Adipocyte (in vitro differentiated cells): ENCODE measurements around the gene CDT1.
"Not testable (repeated sequence)": the region's sequence is repeated elsewhere in the genome, so short reads cannot be mapped to it uniquely, and the experiment has no call there.

Experiments used
- DNase-seq: peaks from one replicate; pipeline ENCODE4 v3.0.0-alpha.2; 2015; ENCODE audit warnings: low read depth
- H3K27me3 ChIP-seq: replicated peaks from 2 replicates; pipeline ENCODE4 v1.7.0; 2013; ENCODE audit warnings: mild to moderate bottlenecking, low read length, moderate library complexity; ENCODE audit not compliant: control insufficient read depth, insufficient read depth
- H3K36me3 ChIP-seq: 2 replicates; pipeline ENCODE4 v1.7.0; 2013; ENCODE audit warnings: low read length, mild to moderate bottlenecking, moderate library complexity; ENCODE audit not compliant: control insufficient read depth, insufficient read depth, severe bottlenecking
- H3K4me1 ChIP-seq: 2 replicates; pipeline ENCODE4 v1.7.0; 2013; ENCODE audit warnings: mild to moderate bottlenecking, low read length, moderate library complexity; ENCODE audit not compliant: control insufficient read depth, insufficient read depth
- H3K4me3 ChIP-seq: 2 replicates; pipeline ENCODE4 v1.7.0; 2013; ENCODE audit warnings: mild to moderate bottlenecking, low read length, moderate library complexity
- H3K9ac ChIP-seq: 2 replicates; pipeline ENCODE4 v1.7.0; 2013; ENCODE audit warnings: mild to moderate bottlenecking, low read length, moderate library complexity
- H3K9me3 ChIP-seq: 2 replicates; pipeline ENCODE4 v1.7.0; 2013; ENCODE audit warnings: mild to moderate bottlenecking, low read length, moderate library complexity; ENCODE audit not compliant: control insufficient read depth

Gene CDT1

GRCh38 chr16:88816736-88817535 lies 13.3 kb downstream of the CDT1 start:
- no peaks in the 10 kb centered on the region for H3K27me3 ChIP-seq
- no peaks in the 10 kb centered on the region for H3K9me3 ChIP-seq
- no peak for DNase-seq
- H3K4me1 ChIP-seq = no peaks in the 10 kb centered on the region
- peaks cover 8% of the 10 kb centered on the region for H3K36me3 ChIP-seq
- H3K9ac ChIP-seq = no peak overlapping the region
- no peak overlapping the region for H3K4me3 ChIP-seq

GRCh38 chr16:88817785-88818574 lies 14.4 kb downstream of the CDT1 start:
- Histone ChIP-seq H3K9ac (no peak overlapping the region), H3K4me3 (no peak overlapping the region), H3K9me3 (no peaks in the 10 kb centered on the region), H3K36me3 (peaks cover 8% of the 10 kb centered on the region), H3K4me1 (no peaks in the 10 kb centered on the region), H3K27me3 (no peaks in the 10 kb centered on the region)
- no peak for DNase-seq

DNA sequence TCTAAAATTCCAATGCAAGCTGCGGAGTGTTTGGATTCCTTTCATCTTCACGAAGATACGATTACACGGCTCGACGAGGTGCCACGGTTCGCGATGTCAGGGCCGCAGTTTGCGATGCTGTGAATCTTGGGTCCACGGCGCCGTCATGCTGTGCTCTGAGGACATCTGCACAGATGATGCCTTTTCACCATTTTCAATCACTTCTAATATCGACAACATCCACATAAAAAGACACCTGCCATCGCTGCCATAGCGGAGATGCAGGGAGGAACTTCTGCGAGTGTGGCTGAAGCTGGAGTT lies 14.9 kb downstream of the CDT1 start:
- peaks cover 8% of the 10 kb centered on the region for H3K36me3 ChIP-seq
- no peak overlapping the region for H3K9ac ChIP-seq
- H3K4me1 ChIP-seq = no peaks in the 10 kb centered on the region
- H3K27me3 ChIP-seq = no peaks in the 10 kb centered on the region
- no peak overlapping the region for H3K4me3 ChIP-seq
- no peak for DNase-seq
- no peaks in the 10 kb centered on the region for H3K9me3 ChIP-seq

DNA sequence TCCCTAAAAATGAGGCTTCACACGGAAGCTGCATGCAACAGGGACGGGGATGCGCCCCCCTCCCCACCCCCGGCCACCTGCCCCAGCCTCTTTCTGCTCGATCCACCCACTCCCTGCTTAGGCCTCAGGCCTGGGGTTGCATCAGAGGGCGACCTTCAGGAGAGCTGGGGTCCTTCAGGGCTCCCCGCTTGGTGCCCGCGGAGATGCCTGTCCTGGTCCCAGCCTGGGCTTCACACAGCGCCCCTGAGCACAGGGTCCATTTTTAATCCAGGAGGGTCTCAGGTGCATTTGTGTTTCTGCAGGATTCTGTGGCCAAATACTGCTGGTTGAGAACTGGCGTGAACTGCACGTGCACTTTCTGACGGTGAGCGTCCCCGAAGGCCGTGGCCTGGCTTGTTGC lies 15.5 kb downstream of the CDT1 start:
- H3K9me3 ChIP-seq = no peaks in the 10 kb centered on the region
- H3K9ac ChIP-seq = no peak overlapping the region
- no peaks in the 10 kb centered on the region for H3K27me3 ChIP-seq
- DNase-seq = no peak
- peaks cover 8% of the 10 kb centered on the region for H3K36me3 ChIP-seq
- H3K4me1 ChIP-seq = no peaks in the 10 kb centered on the region
- no peak overlapping the region for H3K4me3 ChIP-seq

DNA sequence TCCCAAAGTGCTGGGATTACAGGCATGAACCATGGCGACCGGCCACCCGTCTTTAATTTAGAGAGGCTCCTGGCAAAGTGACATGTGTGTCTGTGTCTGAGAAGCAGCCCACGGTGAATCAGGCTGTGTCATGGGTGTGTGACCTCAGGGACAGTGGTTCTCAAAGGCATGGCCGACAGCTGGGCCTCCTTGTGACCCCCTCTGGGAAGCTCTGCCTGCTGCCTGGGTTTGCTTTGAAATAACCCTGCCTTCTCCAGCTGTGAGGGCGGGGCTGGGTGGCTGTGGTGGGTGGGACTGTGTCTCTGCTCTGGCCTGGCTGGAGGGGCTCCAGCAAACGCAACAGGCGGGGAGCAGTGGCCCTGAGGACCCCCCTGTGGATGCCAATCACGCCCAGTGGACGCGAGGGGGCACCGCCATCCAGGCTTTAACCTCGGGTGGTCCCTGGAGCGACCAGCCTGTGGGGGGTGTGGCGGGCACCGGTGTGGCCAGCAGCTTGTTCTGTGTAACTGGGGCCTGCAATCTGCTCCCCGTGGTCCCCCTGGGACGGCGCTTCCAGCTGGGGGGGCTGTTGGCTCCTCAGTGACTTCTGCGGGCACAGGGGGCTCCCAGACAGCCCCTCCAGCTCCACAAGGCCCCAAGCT lies 16.9 kb downstream of the CDT1 start:
- H3K9ac ChIP-seq = no peak overlapping the region
- no peak overlapping the region for H3K4me3 ChIP-seq
- no peaks in the 10 kb centered on the region for H3K4me1 ChIP-seq
- no peaks in the 10 kb centered on the region for H3K9me3 ChIP-seq
- H3K27me3 ChIP-seq = no peaks in the 10 kb centered on the region
- H3K36me3 ChIP-seq = peaks cover 13% of the 10 kb centered on the region
- no peak for DNase-seq

GRCh38 chr16:88821168-88821850 lies 17.7 kb downstream of the CDT1 start:
- no peaks in the 10 kb centered on the region for H3K4me1 ChIP-seq
- no peak overlapping the region for H3K9ac ChIP-seq
- peaks cover 13% of the 10 kb centered on the region for H3K36me3 ChIP-seq

DNA sequence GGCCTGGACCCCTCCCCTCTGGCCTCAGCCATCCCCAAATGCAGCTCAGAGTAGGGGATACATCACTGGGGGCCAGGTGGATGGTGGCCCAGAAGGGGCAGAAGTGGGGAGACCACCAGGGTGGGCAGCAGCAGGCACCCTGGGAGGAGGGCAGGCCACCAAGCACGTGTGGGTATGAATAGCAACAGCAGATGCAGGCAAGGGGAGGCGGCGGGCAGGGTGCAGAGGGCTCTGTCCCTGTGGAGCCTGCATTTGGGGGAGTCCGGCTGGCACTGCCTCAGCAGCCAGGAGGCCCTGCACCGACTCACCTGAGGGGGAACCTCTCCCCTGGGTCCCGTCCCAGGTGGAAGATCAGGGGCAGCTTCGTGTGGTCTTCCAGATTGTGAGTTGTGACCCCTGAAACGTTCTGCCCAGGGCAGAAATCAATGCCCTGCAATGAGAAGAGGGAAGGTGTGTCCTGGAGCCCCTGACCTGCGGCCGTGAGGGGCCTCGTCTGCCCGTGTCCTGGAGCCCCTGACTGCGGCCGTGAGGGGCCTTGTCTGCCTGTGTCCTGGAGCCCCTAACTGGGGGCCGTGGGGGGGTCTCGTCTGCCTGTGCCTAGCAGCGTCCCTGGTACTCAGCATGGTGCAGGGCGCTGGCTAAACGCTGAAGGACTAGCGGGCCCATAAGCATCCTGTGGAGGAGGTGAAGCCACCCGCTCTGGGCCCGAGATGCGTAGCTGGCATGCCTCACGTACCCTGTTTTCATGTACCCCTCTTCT lies 18.9 kb downstream of the CDT1 start:
- H3K36me3 ChIP-seq = peaks cover 13% of the 10 kb centered on the region
- H3K4me1 ChIP-seq = no peaks in the 10 kb centered on the region
- H3K27me3 ChIP-seq = no peaks in the 10 kb centered on the region
- no peak for DNase-seq
- H3K9ac ChIP-seq = no peak overlapping the region
- no peaks in the 10 kb centered on the region for H3K9me3 ChIP-seq
- no peak overlapping the region for H3K4me3 ChIP-seq

More at GRCh38 chr16:88821168-88821850, 17.7 kb downstream of the CDT1 start:
- no peaks in the 10 kb centered on the region for H3K9me3 ChIP-seq
- no peaks in the 10 kb centered on the region for H3K27me3 ChIP-seq
- no peak overlapping the region for H3K4me3 ChIP-seq
- DNase-seq = no peak

- not testable (repeated sequence) for DNase-seq, H3K9me3 ChIP-seq, H3K9ac ChIP-seq, H3K4me1 ChIP-seq, H3K4me3 ChIP-seq, H3K27me3 ChIP-seq
- peaks cover 13% of the 10 kb centered on the region for H3K36me3 ChIP-seq
Observed at GRCh38 chr16:88823646-88824045, 20.1 kb downstream of the CDT1 start.

- H3K27me3 ChIP-seq = no peaks in the 10 kb centered on the region
- H3K4me1 ChIP-seq = no peaks in the 10 kb centered on the region
- no peak for DNase-seq
- H3K9me3 ChIP-seq = no peaks in the 10 kb centered on the region
- H3K4me3 ChIP-seq = no peak overlapping the region
- H3K9ac ChIP-seq = no peak overlapping the region
- peaks cover 13% of the 10 kb centered on the region for H3K36me3 ChIP-seq
Observed at GRCh38 chr16:88824256-88825077, 20.9 kb downstream of the CDT1 start.

- Histone ChIP-seq H3K9me3 (no peaks in the 10 kb centered on the region), H3K4me1 (no peaks in the 10 kb centered on the region), H3K36me3 (peaks cover 13% of the 10 kb centered on the region), H3K9ac (no peak overlapping the region), H3K4me3 (no peak overlapping the region), H3K27me3 (no peaks in the 10 kb centered on the region)
- no peak for DNase-seq
Observed at GRCh38 chr16:88825146-88825545, 21.6 kb downstream of the CDT1 start.
